B cell (primary cell): ENCODE measurements around the gene TIAL1. TPM values are rescaled to one million over a fixed set of nuclear protein-coding genes. Genes with fewer than 3 reads are reported as not detected.
"Not testable (repeated sequence)": the region's sequence is repeated elsewhere in the genome, so short reads cannot be mapped to it uniquely, and the experiment has no call there.

Experiments
- ATAC-seq: fragments of 200-7000 bp; cut with Tn5 transposase; one replicate; pipeline ENCODE4 v1.10.0; 2021; ENCODE audit warnings: low read depth, mild to moderate bottlenecking, moderate number of reproducible peaks, moderate library complexity
- CTCF ChIA-PET: fragments of 350-600 bp; sonication (Branson Sonifier 250); formaldehyde crosslinking; loops from one replicate; lab custom pipeline; 2021; ENCODE audit warnings: antibody characterized with exemption, inconsistent platforms; lab: Charles Lee
- POLR2A ChIA-PET: fragments of 350-600 bp; sonication (Branson Sonifier 250); formaldehyde crosslinking; loops from one replicate; lab custom pipeline; 2021; ENCODE audit warnings: antibody characterized with exemption; lab: Charles Lee
- DNase-seq: peaks from one replicate; pipeline ENCODE4 v3.0.0; 2013
- H2AFZ ChIP-seq: 2 replicates; pipeline ENCODE4 v1.6.1; 2012; ENCODE audit warnings: mild to moderate bottlenecking, low read depth, low read length; ENCODE audit not compliant: insufficient read depth, poor library complexity, severe bottlenecking
- H3K27ac ChIP-seq, 2 donors: 1 replicate in 1 of 2; 2 replicates in 1 of 2; pipeline ENCODE4 v1.5.1; 2012 to 2013; ENCODE audit warnings: low read length in 2 of 2, mild to moderate bottlenecking in 2 of 2, moderate library complexity in 1 of 2
- H3K27me3 ChIP-seq, 4 experiments: fragments of 200-600 bp in 1 of 4; sonication (generic) in 1 of 4; replicated peaks in 1 of 4; 1 replicate in 2 of 4; 2 replicates in 2 of 4; pipeline versions ENCODE4 v1.6.1 to v1.7.0; 2013 to 2016; ENCODE audit warnings: low read length in 3 of 4, mild to moderate bottlenecking in 2 of 4, mixed read lengths in 1 of 4, moderate library complexity in 1 of 4; ENCODE audit not compliant: insufficient read depth in 4 of 4, control insufficient read depth in 3 of 4; ENCODE audit errors: control extremely low read depth in 1 of 4
- H3K36me3 ChIP-seq, 2 experiments: replicated peaks in 1 of 2; 1 replicate in 1 of 2; 2 replicates in 1 of 2; pipeline versions ENCODE4 v1.6.1 to v1.7.1; 2013; ENCODE audit warnings: low read length in 1 of 2; ENCODE audit not compliant: insufficient read depth in 2 of 2, control insufficient read depth in 1 of 2; ENCODE audit errors: control extremely low read depth in 1 of 2, extremely low read depth in 1 of 2
- H3K4me1 ChIP-seq, 2 donors: fragments of 200-600 bp in 1 of 2; sonication (generic) in 1 of 2; 1 replicate in 1 of 2; 2 replicates in 1 of 2; pipeline versions ENCODE4 v1.5.1 to v1.6.1; 2013 to 2017; ENCODE audit warnings: low read length in 2 of 2; ENCODE audit not compliant: control insufficient read depth in 2 of 2, insufficient read depth in 2 of 2
- H3K4me2 ChIP-seq: replicated peaks from 2 replicates; pipeline ENCODE3; 2012; ENCODE audit warnings: mild to moderate bottlenecking, low read depth, low read length; ENCODE audit not compliant: poor library complexity, severe bottlenecking
- H3K4me3 ChIP-seq, 5 experiments: fragments of 200-600 bp in 1 of 5; sonication (generic) in 1 of 5; 1 replicate in 3 of 5; 2 replicates in 2 of 5; pipeline versions ENCODE4 v1.5.1 to v1.7.0; 2011 to 2016; ENCODE audit warnings: low read length in 4 of 5, mild to moderate bottlenecking in 4 of 5, low read depth in 2 of 5, control low read depth in 1 of 5, moderate library complexity in 1 of 5; ENCODE audit not compliant: insufficient read depth in 1 of 5; ENCODE audit errors: control extremely low read depth in 1 of 5, extremely low read depth in 1 of 5
- H3K79me2 ChIP-seq: fragments of 200-600 bp; sonication (generic); one replicate; pipeline ENCODE4 v1.6.0; 2016; ENCODE audit warnings: low read length; ENCODE audit not compliant: control insufficient read depth, insufficient read depth
- H3K9ac ChIP-seq: fragments of 200-600 bp; sonication (generic); 2 replicates; pipeline ENCODE4 v1.6.1; 2017; ENCODE audit warnings: mild to moderate bottlenecking, low read length, moderate library complexity
- H3K9me3 ChIP-seq, 3 donors: one replicate each; pipeline versions ENCODE4 v1.6.1 to v1.7.1; 2013; ENCODE audit warnings: low read length in 2 of 3; ENCODE audit not compliant: control insufficient read depth in 2 of 3, insufficient read depth in 1 of 3; ENCODE audit errors: control extremely low read depth in 1 of 3
- H4K20me1 ChIP-seq: 2 replicates; pipeline ENCODE4 v1.6.0; 2012; ENCODE audit warnings: mild to moderate bottlenecking, low read length; ENCODE audit not compliant: insufficient read depth, control insufficient read depth, poor library complexity, severe bottlenecking
- H3K27ac Mint-ChIP-seq: one replicate; pipeline ENCODE4 v1.8.0; 2021; ENCODE audit warnings: mixed read lengths
- H3K27me3 Mint-ChIP-seq: one replicate; pipeline ENCODE4 v1.8.0; 2021; ENCODE audit warnings: mixed read lengths
- H3K4me1 Mint-ChIP-seq: one replicate; pipeline ENCODE4 v1.8.0; 2021; ENCODE audit warnings: mixed read lengths
- H3K4me3 Mint-ChIP-seq: one replicate; pipeline ENCODE4 v1.8.0; 2021; ENCODE audit warnings: mixed read lengths
- H3K9me3 Mint-ChIP-seq: one replicate; pipeline ENCODE4 v1.8.0; 2022; ENCODE audit warnings: mixed read lengths; ENCODE audit not compliant: insufficient read depth
- EZH2 ChIP-seq: IDR thresholded peaks from 2 replicates; pipeline ENCODE4 v1.6.1; 2012; ENCODE audit warnings: borderline replicate concordance, low read depth, mild to moderate bottlenecking, moderate library complexity, low read length; ENCODE audit not compliant: insufficient read depth, poor library complexity, severe bottlenecking
- WGBS: methylation state at CpG from one replicate; pipeline ENCODE4 v1.1.5; 2013; ENCODE audit warnings: missing lambda C conversion rate; ENCODE audit not compliant: insufficient coverage; 5-methylcytosine and 5-hydroxymethylcytosine counted together
- intact Hi-C: fragments of 100-400 bp; cut with micrococcal nuclease; formaldehyde crosslinking; loops from one replicate; pipeline ENCODE4 v1.10.0; 2022
- polyA plus RNA-seq: library from polyadenylated mRNA; depleted of rRNA; stranded (reverse); fragments of >200 nt; gene quantifications from 2 replicates; pipeline ENCODE4 v1.2.3, GENCODE V29; 2012
- total RNA-seq, 2 donors: library from RNA; stranded (reverse); fragments of 120-200 nt in 1 of 2; gene quantifications; 1 replicate in 1 of 2; 2 replicates in 1 of 2; pipeline versions ENCODE4 v1.2.3 to v1.2.4, GENCODE V29; 2013 to 2022
- TF ChIP-seq, protein P1 (sequence below): fragments of 200-600 bp; IDR thresholded peaks from one replicate; pipeline ENCODE4 v1.8.0; 2022; ENCODE audit warnings: antibody characterized with exemption, mild to moderate bottlenecking

The TIAL1 gene
- total and polyA plus RNA-seq, 2 donors (not counting 1 experiment from before 2014, with no cell fraction given): 98.5 to 159 TPM

DNA sequence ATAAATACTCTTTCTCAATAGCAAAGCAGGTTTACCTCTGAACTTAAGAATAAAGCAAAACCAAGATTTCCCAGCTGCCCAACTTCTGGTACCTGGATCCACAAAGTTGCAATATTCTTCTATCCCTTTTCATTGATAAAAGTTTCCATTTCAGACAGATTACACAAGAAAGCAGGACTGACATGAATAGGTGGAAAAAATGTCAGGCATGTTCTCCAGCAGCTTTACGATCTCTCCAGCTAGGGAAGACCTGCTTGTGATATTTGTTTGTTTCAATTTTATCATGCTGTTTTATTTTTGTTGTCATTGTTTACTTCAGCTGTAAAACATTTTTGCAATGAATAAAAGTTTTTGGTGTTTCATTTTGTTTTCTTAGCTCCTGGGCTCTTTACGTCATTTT, 63.3 kb downstream of the TIAL1 start:
- ChIA-PET POLR2A (interaction anchor here (0.7 kb wide), 1 partner anchor 9 kb away, joined by 5 read pairs; no protein-coding TSS in a partner anchor), CTCF (interaction anchor here (0.9 kb wide), 1 partner anchor 327 kb away, joined by 4 read pairs; no protein-coding TSS in a partner anchor)
- no peak for DNase-seq
- no peak for TF ChIP-seq EZH2
- TF ChIP-seq, protein P1, sequence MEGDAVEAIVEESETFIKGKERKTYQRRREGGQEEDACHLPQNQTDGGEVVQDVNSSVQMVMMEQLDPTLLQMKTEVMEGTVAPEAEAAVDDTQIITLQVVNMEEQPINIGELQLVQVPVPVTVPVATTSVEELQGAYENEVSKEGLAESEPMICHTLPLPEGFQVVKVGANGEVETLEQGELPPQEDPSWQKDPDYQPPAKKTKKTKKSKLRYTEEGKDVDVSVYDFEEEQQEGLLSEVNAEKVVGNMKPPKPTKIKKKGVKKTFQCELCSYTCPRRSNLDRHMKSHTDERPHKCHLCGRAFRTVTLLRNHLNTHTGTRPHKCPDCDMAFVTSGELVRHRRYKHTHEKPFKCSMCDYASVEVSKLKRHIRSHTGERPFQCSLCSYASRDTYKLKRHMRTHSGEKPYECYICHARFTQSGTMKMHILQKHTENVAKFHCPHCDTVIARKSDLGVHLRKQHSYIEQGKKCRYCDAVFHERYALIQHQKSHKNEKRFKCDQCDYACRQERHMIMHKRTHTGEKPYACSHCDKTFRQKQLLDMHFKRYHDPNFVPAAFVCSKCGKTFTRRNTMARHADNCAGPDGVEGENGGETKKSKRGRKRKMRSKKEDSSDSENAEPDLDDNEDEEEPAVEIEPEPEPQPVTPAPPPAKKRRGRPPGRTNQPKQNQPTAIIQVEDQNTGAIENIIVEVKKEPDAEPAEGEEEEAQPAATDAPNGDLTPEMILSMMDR: no peak
- Mint-ChIP-seq H3K4me1 (peaks cover 11% of the 10 kb centered on the region), H3K27ac (no peak overlapping the region), H3K9me3 (no peaks in the 10 kb centered on the region), H3K4me3 (no peak overlapping the region), H3K27me3 (no peaks in the 10 kb centered on the region)
- intact Hi-C loops: no loop called here
- no peak overlapping the region for H3K9ac ChIP-seq
- no peaks in the 10 kb centered on the region for H3K9me3 ChIP-seq
- H3K79me2 ChIP-seq: peaks cover 48% of the 10 kb centered on the region
- H3K27me3 ChIP-seq: no peaks in the 10 kb centered on the region
- no peak for ATAC-seq
- H4K20me1 ChIP-seq: no peaks in the 10 kb centered on the region
- H3K36me3 ChIP-seq: no peaks in the 10 kb centered on the region
- 100% methylated on average over 1 of the region's 2 CpGs for WGBS
- no peak overlapping the region for H3K4me2 ChIP-seq
- peaks cover 0 to 9% of the 10 kb centered on the region in 2 donors for H3K4me1 ChIP-seq
- H3K27ac ChIP-seq: no peak overlapping the region
- no peak overlapping the region for H3K4me3 ChIP-seq
- no peak overlapping the region for H2AFZ ChIP-seq

DNA sequence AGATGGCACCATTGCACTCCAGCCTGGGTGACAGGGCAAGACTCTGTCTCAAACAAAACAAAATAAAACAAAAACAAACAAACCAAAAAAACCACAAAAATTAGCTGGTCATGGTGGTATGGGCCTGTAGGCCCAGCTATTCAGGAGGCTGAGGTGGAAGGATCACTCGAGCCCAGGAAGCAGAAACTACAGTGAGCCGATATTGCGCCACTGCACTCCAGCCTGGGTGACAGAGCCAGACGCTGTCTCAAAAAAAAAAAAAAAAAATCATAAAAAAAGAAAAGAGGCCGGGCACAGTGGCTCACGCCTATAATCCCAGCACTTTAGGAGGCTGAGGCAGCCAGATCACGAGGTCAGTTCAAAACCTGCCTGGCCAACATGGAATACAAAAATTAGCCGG, 64.0 kb downstream of the TIAL1 start:
- POLR2A ChIA-PET: interaction anchor here (0.7 kb wide), 1 partner anchor 8 kb away, joined by 5 read pairs; no protein-coding TSS in a partner anchor
- WGBS: 91% methylated on average over 6 of the region's 8 CpGs
- H4K20me1 ChIP-seq, H3K9ac ChIP-seq, H3K4me1 Mint-ChIP-seq, H3K4me1 ChIP-seq, ATAC-seq, intact Hi-C loops, H3K4me3 ChIP-seq, H2AFZ ChIP-seq, H3K4me2 ChIP-seq, H3K27ac Mint-ChIP-seq, H3K27me3 Mint-ChIP-seq, H3K9me3 ChIP-seq, DNase-seq, H3K27ac ChIP-seq, H3K27me3 ChIP-seq, H3K4me3 Mint-ChIP-seq, H3K36me3 ChIP-seq, H3K9me3 Mint-ChIP-seq: not testable (repeated sequence)
- CTCF ChIA-PET: interaction anchor here (0.9 to 1.3 kb wide), 2 partner anchors 11 to 326 kb away, joined by 4 read pairs; no protein-coding TSS in a partner anchor
- peaks cover 45% of the 10 kb centered on the region for H3K79me2 ChIP-seq

DNA sequence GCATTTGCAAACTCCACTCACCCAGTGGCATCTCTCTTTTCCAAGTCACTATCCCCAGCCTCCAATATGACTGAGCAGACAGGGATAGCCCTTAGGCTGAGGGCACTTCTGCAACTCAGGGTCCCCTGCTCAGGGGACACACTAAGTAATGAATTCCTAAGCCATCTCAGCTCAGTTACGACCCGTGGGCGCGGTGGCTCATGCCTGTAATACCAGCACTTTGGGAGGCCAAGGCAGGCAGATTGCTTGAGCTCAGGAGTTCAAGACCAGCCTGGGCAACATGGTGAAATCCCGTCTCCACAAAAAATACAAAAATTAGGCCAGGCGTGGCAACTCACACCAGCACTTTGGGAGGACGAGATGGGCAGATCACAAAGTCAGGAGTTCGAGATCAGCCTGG, 64.5 kb downstream of the TIAL1 start:
- DNase-seq, ATAC-seq, H3K27ac ChIP-seq, H3K9me3 ChIP-seq, H3K4me2 ChIP-seq, intact Hi-C loops, H3K4me3 ChIP-seq, H3K36me3 ChIP-seq, H3K4me3 Mint-ChIP-seq, H3K27ac Mint-ChIP-seq, H3K27me3 ChIP-seq, H3K9me3 Mint-ChIP-seq, H3K4me1 ChIP-seq, POLR2A ChIA-PET, H3K4me1 Mint-ChIP-seq, H2AFZ ChIP-seq, H3K27me3 Mint-ChIP-seq, H4K20me1 ChIP-seq, H3K9ac ChIP-seq: not testable (repeated sequence)
- CTCF ChIA-PET: interaction anchor here (1.3 kb wide), 1 partner anchor 11 kb away, joined by 4 read pairs; no protein-coding TSS in a partner anchor
- 94% methylated on average over 8 of the region's 8 CpGs for WGBS
- H3K79me2 ChIP-seq: peaks cover 41% of the 10 kb centered on the region
